Central memory CD8-positive, alpha-beta T cell (primary cell): ENCODE measurements around the gene LZTS2.
A peak's percentile ranks its signal among the peaks of the same experiment; 100 is the strongest.
"Not testable (repeated sequence)": the region's sequence is repeated elsewhere in the genome, so short reads cannot be mapped to it uniquely, and the experiment has no call there.

ENCODE experiments used
- ATAC-seq: fragments of 150-1000 bp; cut with Tn5 transposase; replicated peaks from 2 replicates; pipeline ENCODE4 v1.10.0; 2022; ENCODE audit warnings: mild to moderate bottlenecking, moderate FRiP score, moderate number of reproducible peaks; ENCODE audit not compliant: poor library complexity, severe bottlenecking; ENCODE audit errors: extremely low read depth
- DNase-seq, 2 donors: peaks; one replicate each; pipeline ENCODE4 v3.0.0; 2021; ENCODE audit warnings: low spot score in 2 of 2
- H3K27ac Mint-ChIP-seq: one replicate; pipeline ENCODE4 v1.8.0; 2022; ENCODE audit warnings: low read depth, mild to moderate bottlenecking, moderate library complexity, mixed read lengths
- H3K27me3 Mint-ChIP-seq: one replicate; pipeline ENCODE4 v1.8.0; 2022; ENCODE audit warnings: mixed read lengths
- H3K36me3 Mint-ChIP-seq: one replicate; pipeline ENCODE4 v1.8.0; 2022; ENCODE audit warnings: mild to moderate bottlenecking, moderate library complexity, mixed read lengths; ENCODE audit not compliant: insufficient read depth
- H3K4me1 Mint-ChIP-seq: one replicate; pipeline ENCODE4 v1.8.0; 2022; ENCODE audit warnings: mixed read lengths
- H3K4me3 Mint-ChIP-seq: one replicate; pipeline ENCODE4 v1.8.0; 2022; ENCODE audit warnings: mild to moderate bottlenecking, moderate library complexity, mixed read lengths
- H3K9me3 Mint-ChIP-seq: one replicate; pipeline ENCODE4 v1.8.0; 2022; ENCODE audit warnings: mixed read lengths

LZTS2 gene

GRCh38 chr10:100970914-100971811 lies 28.4 kb upstream of the LZTS2 start:
- H3K36me3 Mint-ChIP-seq: no peaks in the 10 kb centered on the region
- H3K9me3 Mint-ChIP-seq: no peaks in the 10 kb centered on the region
- H3K4me3 Mint-ChIP-seq: peak overlapping the region; percentile 55
- no peaks in the 10 kb centered on the region for H3K27me3 Mint-ChIP-seq
- ATAC-seq: no peak
- H3K27ac Mint-ChIP-seq: no peak overlapping the region
- peaks cover 17% of the 10 kb centered on the region for H3K4me1 Mint-ChIP-seq
- no peak for DNase-seq

- DNase-seq (no peak), ATAC-seq (no peak)
- no peaks in the 10 kb centered on the region for H3K36me3 Mint-ChIP-seq
- H3K27ac Mint-ChIP-seq: no peak overlapping the region
- H3K4me1 Mint-ChIP-seq: peaks cover 17% of the 10 kb centered on the region
- H3K9me3 Mint-ChIP-seq: no peaks in the 10 kb centered on the region
- H3K27me3 Mint-ChIP-seq: no peaks in the 10 kb centered on the region
- H3K4me3 Mint-ChIP-seq: no peak overlapping the region
Measured at GRCh38 chr10:100972115-100972903, 27.3 kb upstream of the LZTS2 start.

- DNase-seq: no peak
- no peak overlapping the region for H3K27ac Mint-ChIP-seq
- ATAC-seq: no peak
- no peak overlapping the region for H3K4me3 Mint-ChIP-seq
- H3K9me3 Mint-ChIP-seq: no peaks in the 10 kb centered on the region
- no peaks in the 10 kb centered on the region for H3K36me3 Mint-ChIP-seq
- no peaks in the 10 kb centered on the region for H3K27me3 Mint-ChIP-seq
- H3K4me1 Mint-ChIP-seq: peaks cover 17% of the 10 kb centered on the region
Measured at GRCh38 chr10:100972904-100973535, 26.6 kb upstream of the LZTS2 start.

GRCh38 chr10:100975397-100975796 lies 24.2 kb upstream of the LZTS2 start:
- H3K4me3 Mint-ChIP-seq, H3K9me3 Mint-ChIP-seq, DNase-seq, H3K4me1 Mint-ChIP-seq, H3K27me3 Mint-ChIP-seq, ATAC-seq, H3K36me3 Mint-ChIP-seq, H3K27ac Mint-ChIP-seq: not testable (repeated sequence)

- H3K36me3 Mint-ChIP-seq: peaks cover 6% of the 10 kb centered on the region
Measured at GRCh38 chr10:100976906-100977305, 22.7 kb upstream of the LZTS2 start.

GRCh38 chr10:100977436-100977835 lies 22.2 kb upstream of the LZTS2 start:
- Mint-ChIP-seq H3K27me3 (no peaks in the 10 kb centered on the region), H3K27ac (no peak overlapping the region), H3K36me3 (peaks cover 9% of the 10 kb centered on the region), H3K4me1 (peaks cover 5% of the 10 kb centered on the region), H3K4me3 (no peak overlapping the region), H3K9me3 (no peaks in the 10 kb centered on the region)
- ATAC-seq: no peak
- no peak for DNase-seq

More at GRCh38 chr10:100976906-100977305, 22.7 kb upstream of the LZTS2 start:
- Mint-ChIP-seq H3K27me3 (no peaks in the 10 kb centered on the region), H3K9me3 (no peaks in the 10 kb centered on the region), H3K27ac (no peak overlapping the region), H3K4me1 (peaks cover under 1% of the 10 kb centered on the region), H3K4me3 (no peak overlapping the region)
- DNase-seq: no peak
- ATAC-seq: no peak

- no peaks in the 10 kb centered on the region for H3K27me3 Mint-ChIP-seq
- H3K4me1 Mint-ChIP-seq: peaks cover 5% of the 10 kb centered on the region
- H3K27ac Mint-ChIP-seq: no peak overlapping the region
- H3K36me3 Mint-ChIP-seq: peaks cover 12% of the 10 kb centered on the region
- ATAC-seq: no peak
- H3K9me3 Mint-ChIP-seq: no peaks in the 10 kb centered on the region
- DNase-seq: no peak
- no peak overlapping the region for H3K4me3 Mint-ChIP-seq
Measured at GRCh38 chr10:100978121-100978900, 21.3 kb upstream of the LZTS2 start.

GRCh38 chr10:100978901-100979195 lies 20.8 kb upstream of the LZTS2 start:
- Mint-ChIP-seq H3K4me3 (no peak overlapping the region), H3K9me3 (no peaks in the 10 kb centered on the region), H3K27me3 (no peaks in the 10 kb centered on the region), H3K36me3 (peaks cover 12% of the 10 kb centered on the region), H3K27ac (no peak overlapping the region), H3K4me1 (peaks cover 5% of the 10 kb centered on the region)
- DNase-seq: no peak
- ATAC-seq: no peak

GRCh38 chr10:100979791-100980272 lies 19.8 kb upstream of the LZTS2 start:
- no peaks in the 10 kb centered on the region for H3K27me3 Mint-ChIP-seq
- ATAC-seq (no peak), DNase-seq (no peak)
- peaks cover 12% of the 10 kb centered on the region for H3K36me3 Mint-ChIP-seq
- H3K9me3 Mint-ChIP-seq: no peaks in the 10 kb centered on the region
- peaks cover 13% of the 10 kb centered on the region for H3K4me1 Mint-ChIP-seq
- no peak overlapping the region for H3K4me3 Mint-ChIP-seq
- H3K27ac Mint-ChIP-seq: no peak overlapping the region

- Mint-ChIP-seq H3K27ac (no peak overlapping the region), H3K4me1 (peaks cover 15% of the 10 kb centered on the region), H3K36me3 (peaks cover 15% of the 10 kb centered on the region), H3K27me3 (no peaks in the 10 kb centered on the region), H3K9me3 (no peaks in the 10 kb centered on the region), H3K4me3 (no peak overlapping the region)
- ATAC-seq: no peak
- DNase-seq: no peak
Measured at GRCh38 chr10:100980311-100980710, 19.3 kb upstream of the LZTS2 start.

- H3K4me1 Mint-ChIP-seq: peaks cover 19% of the 10 kb centered on the region
- H3K27ac Mint-ChIP-seq: no peak overlapping the region
- DNase-seq (no peak), ATAC-seq (no peak)
- no peak overlapping the region for H3K4me3 Mint-ChIP-seq
- H3K36me3 Mint-ChIP-seq: peaks cover 15% of the 10 kb centered on the region
- H3K9me3 Mint-ChIP-seq: no peaks in the 10 kb centered on the region
- H3K27me3 Mint-ChIP-seq: no peaks in the 10 kb centered on the region
Measured at GRCh38 chr10:100980711-100981110, 18.9 kb upstream of the LZTS2 start.

GRCh38 chr10:100981178-100981772 lies 18.3 kb upstream of the LZTS2 start:
- H3K9me3 Mint-ChIP-seq: no peaks in the 10 kb centered on the region
- H3K27me3 Mint-ChIP-seq: no peaks in the 10 kb centered on the region
- peaks cover 22% of the 10 kb centered on the region for H3K4me1 Mint-ChIP-seq
- peaks cover 15% of the 10 kb centered on the region for H3K36me3 Mint-ChIP-seq
- H3K27ac Mint-ChIP-seq: no peak overlapping the region
- H3K4me3 Mint-ChIP-seq: no peak overlapping the region
- no peak for DNase-seq
- no peak for ATAC-seq
